Ecto neural progenitor cell (in vitro differentiated cells): Measurements from ENCODE around the gene DHDH.
A peak's percentile ranks its signal among the peaks of the same experiment; 100 is the strongest.

Experiments
- DNase-seq: peaks from one replicate; pipeline ENCODE4 v3.0.0-alpha.2; 2018; ENCODE audit warnings: low spot score

DHDH gene

DNA sequence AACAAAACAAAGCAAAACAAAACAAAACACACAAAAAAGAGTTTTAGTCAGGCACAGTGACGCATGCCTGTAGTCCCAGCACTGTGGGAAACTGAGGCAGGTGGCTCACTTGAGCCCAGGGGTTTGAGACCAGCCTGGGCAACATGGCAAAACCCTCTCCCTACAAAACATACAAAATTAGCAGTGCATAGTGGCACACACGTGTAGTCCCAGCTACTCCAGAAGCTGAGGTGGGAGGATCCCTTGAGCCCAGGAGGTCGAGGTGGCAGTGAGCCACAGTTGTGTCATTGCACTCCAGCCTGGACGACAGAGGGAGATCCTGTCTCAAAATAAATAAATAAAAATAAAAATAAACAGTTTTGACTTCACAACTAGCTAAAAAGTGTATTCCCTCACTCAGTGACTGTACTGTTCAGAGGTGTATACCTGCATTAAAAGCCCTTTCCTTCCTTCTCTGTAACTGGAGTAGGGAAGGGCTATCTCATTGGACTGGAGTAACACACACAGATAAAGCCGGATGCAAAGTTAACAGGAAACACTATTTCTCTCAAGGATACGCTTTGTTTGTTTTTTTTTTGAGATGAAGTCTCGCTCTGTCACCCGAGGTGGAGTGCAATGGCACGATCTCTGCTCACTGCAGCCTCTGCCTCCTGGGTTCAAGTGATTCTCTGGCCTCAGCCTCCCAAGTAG, 17.5 kb downstream of the DHDH start:
- DNase-seq: no peak

GRCh38 chr19:48953141-48953540, 19.6 kb downstream of the DHDH start:
- DNase-seq: no peak

- no peak for DNase-seq
Measured at GRCh38 chr19:48953990-48954594, 20.6 kb downstream of the DHDH start.

DNA sequence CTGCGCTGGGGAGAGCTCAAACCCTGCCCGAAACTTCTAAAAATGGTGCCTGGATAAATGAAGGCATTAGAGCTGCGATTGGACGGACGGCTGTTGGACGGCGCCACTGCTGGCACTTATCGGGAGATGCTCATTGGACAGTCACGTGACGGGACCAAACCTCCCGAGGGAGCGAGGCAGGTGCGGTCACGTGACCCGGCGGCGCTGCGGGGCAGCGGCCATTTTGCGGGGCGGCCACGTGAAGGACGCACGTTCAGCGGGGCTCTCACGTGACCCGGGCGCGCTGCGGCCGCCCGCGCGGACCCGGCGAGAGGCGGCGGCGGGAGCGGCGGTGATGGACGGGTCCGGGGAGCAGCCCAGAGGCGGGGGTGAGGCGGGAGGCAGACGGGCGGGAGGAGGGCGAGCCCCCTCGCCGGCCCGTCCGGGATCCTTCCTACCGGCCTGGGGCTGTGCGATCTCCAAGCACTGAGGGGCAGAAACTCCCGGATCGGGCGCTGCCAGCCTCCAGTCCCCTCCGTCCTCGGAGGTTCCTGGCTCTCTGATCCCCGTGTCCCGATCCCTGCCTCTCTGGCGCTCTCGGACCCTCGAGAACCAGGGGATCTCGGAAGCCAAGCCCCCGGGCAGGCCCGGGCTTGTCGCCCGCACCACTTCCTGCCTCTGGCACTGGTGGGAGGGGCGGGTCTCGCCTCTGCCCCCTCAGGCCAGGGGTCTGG, 21.3 kb downstream of the DHDH start, which contains the start of gene BAX:
TSS of gene BAX (plus strand) at position 281 of the 713 bp plus-strand sequence. CDS start at position 335, 54 bp downstream.
- DNase-seq: peak; percentile 99

DNA sequence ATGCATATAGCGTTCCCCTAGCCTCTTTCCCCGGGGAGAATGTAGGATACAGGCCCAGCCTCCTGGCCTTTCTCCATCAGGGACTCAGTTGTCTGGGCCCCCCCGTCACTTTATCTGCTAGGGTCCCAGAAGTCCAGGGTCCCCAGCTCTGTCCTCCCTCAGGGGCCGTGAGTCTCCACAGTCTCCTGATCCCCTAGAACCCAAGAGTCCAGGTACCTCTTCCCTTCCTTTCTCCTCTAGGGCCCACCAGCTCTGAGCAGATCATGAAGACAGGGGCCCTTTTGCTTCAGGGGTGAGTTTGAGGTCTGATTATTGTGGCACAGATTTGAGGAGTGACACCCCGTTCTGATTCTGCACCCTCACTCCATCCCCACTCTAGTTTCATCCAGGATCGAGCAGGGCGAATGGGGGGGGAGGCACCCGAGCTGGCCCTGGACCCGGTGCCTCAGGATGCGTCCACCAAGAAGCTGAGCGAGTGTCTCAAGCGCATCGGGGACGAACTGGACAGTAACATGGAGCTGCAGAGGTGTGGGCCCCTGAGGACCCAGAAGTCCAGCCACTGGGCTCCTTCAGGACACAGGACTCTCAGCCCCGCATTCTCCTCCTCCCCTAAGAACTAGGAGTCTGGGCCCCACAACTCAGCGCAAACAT, 21.9 kb downstream of the DHDH start:
- DNase-seq: no peak

DNA sequence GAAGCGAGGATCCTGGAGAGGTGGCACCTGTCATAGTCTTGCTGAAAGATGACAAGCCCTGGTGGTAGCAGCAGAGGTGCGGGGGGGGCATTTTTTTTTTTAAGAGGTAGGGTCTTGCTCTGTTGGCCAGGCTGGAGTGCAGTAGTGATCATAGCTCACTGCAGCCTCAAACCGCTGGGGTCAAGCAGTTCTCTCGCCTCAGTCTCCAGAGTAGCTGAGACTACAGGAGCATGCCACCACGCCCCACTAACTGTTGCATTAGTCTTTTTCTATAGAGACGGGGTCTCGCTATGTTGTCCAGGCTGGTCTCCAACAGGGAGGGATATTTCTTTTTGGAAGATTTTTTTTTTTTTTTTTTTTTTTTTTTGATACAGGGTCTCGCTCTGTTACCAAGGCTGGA, 24.5 kb downstream of the DHDH start:
- DNase-seq: no peak

DNA sequence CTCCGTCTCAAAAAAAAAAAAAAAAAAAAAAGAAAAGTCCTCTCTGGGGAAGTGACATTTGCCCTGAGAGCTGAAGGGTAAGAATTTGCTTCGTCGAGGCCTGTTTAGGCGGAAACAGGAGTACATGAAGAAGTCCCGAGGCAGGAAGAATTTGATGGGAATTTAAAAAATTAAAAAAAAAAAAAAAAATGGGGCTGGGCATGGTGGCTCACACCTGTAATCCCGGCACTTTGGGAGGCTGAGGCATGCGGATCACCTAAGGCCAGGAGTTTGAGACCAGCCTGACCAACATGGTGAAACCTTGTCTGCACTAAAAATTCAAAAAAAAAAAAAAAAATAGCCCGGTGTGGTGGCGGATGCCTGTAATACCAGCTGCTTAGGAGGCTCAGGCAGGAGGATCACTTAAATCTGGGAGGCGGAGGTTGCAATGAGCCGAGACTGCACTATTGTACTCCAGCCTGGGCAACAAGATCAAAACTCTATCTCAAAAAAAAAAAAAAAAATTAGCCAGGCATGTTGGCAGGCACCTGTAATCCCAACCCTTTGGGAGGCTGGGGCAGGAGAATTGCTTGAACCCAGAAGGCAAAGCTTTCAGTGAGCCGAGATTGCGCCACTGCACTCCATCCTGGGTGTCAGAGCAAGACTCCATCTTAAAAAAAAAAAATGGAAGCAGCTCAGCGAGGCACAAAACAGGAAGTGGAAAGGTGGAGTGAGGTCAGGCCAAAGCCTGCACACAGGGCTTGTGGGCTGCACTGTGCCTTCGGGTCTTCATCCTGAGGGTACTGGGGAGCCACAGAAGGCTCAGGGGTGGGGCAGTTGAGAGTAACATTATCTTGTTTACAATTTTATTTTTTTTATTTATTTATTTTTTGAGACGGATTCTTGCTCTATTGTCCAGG, 26.1 kb downstream of the DHDH start:
- no peak for DNase-seq

DNA sequence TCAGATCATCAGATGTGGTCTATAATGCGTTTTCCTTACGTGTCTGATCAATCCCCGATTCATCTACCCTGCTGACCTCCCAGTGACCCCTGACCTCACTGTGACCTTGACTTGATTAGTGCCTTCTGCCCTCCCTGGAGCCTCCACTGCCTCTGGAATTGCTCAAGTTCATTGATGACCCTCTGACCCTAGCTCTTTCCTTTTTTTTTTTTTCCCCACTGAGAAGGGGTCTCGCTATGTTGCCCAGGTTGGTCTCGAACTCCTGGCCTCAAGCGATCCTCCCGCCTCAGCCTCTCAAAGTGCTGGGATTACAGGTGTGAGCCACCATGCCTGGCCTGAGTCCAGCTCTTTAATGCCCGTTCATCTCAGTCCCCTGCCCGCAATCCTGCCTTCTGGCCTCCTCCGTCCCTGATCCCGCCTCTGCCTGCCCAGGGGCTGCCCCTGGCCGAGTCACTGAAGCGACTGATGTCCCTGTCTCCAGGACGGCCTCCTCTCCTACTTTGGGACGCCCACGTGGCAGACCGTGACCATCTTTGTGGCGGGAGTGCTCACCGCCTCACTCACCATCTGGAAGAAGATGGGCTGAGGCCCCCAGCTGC, 27.7 kb downstream of the DHDH start:
- no peak for DNase-seq

GRCh38 chr19:48961673-48962028, 28.2 kb downstream of the DHDH start:
- DNase-seq: no peak

DNA sequence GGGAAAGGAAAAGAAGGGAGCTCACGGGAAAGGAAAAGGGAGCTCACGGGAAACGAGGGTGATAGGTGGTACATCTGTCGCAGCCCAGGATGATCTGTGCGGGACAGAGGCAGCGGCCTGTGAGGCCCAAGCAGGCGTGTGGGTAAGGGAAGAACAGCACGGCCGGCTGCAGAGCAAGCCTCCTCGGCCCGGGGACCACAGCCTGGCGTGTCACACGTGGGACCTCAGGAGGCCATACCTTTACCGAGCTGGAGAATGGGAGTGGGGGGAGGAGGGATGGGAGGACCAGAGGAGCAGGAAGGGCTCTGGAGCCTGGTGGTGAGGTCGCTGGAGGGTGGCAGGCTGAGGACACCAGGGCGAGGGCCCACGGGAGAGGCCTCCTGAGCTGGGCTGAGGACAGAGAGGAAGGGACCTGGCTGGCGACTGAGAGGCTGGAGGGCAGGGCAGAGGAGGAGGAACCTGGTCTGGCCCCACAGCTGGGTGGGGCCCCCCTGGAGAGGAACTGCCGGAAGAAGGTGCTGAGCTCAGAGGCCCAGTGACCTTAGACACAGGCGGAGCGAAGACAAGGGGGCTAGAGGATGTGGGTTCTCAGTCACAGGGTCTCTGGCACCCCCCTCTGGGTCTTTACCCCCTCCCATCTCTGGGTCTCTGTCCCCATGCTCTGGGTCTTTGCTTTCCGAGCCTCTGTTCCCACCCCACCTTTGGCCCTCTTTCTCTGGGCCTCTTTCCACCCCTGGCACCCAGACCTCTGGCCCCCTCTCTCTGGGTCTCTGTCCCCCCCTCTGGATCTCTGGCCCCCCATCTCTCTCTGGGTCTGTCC, 28.7 kb downstream of the DHDH start:
- DNase-seq: no peak

DNA sequence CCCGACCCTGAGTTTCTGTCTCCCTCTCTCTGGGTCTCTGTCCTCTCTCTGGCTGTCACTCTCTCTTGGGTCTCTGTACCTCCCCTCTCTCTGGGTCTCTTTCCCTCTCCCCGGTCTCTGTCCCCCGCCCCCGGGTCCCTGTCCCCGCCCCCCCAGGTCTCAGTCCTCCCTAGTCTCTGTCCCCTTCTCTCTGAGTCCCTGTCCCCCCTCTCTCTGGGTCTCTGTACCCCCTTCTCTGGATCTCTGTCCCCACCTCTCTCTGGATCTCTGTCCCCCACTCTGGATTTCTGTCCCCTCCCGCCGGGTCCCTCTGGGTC, 29.3 kb downstream of the DHDH start:
- DNase-seq: no peak

- DNase-seq: peak; percentile 78
Measured at GRCh38 chr19:48963371-48964204, 30.1 kb downstream of the DHDH start.

DNA sequence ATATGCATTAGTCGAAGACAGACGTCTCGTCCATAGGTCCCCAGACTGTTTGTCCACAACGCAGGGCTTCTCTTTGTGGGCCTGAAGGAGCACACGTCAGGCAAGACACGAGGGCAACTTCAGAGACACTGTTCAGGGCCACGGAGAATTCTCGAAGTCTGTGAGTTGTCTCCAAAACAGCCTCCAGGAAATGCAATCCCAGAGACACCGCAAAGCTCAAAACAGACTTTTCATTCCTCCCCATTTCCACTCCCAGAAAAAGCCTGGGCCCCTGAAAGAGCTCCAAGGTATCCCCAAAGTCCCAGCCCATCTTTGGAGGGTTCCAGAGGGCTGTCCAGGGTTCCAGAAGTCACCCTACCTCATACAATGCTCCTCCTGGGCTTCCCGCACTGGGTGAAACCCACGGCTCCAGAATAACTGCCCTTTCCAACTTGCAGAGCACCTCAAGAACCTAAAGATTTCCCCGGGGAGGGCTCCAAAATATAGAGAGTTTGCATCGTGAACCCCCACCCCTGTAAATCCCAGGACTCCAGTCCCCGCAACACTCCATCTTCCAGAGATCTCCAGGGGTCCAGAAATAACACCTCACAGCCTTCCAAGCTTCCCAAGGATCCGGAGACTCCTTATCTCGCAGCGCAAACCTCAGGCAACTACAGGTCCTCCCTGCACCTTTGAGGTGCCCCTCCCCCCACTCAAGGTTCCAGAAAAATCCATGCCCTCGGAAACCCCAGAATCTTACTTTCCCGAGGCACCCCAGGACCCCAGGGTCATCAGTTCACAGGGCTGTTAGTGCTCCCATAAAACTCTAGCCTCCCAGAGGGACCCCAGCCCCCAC, 30.9 kb downstream of the DHDH start:
- no peak for DNase-seq

GRCh38 chr19:48965040-48965805, 31.7 kb downstream of the DHDH start, which contains the start of gene FTL:
Gene FTL, plus strand, starts transcription at chr19:48965309. Its CDS starts 199 bp downstream, at chr19:48965508.
- peak; percentile 95 for DNase-seq

DNA sequence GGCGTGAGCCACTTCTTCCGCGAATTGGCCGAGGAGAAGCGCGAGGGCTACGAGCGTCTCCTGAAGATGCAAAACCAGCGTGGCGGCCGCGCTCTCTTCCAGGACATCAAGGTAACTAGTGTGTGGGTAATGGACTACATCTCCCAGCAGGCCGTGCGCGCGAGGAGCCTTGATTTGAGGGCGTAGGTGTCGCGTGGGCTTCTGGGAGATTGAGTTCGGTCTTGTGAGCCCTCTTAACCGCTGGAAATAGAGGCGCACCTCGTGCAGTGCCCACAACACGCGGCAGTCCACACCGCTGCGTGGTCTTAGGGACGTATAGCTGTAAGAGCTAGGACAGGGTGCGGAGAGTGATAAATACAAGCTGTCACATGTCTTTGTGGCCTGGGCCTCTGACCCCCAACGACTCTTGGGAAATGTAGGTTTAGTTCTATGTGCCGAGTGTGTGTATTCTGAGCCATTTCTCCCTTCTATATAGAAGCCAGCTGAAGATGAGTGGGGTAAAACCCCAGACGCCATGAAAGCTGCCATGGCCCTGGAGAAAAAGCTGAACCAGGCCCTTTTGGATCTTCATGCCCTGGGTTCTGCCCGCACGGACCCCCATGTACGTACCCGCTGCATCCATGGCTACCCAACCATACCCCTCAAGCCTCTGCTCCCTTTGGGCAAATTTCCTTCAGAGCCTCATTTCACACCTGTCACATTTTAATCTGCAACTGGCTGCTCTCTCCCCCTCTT, 32.5 kb downstream of the DHDH start:
- peak; percentile 91 for DNase-seq

DNA sequence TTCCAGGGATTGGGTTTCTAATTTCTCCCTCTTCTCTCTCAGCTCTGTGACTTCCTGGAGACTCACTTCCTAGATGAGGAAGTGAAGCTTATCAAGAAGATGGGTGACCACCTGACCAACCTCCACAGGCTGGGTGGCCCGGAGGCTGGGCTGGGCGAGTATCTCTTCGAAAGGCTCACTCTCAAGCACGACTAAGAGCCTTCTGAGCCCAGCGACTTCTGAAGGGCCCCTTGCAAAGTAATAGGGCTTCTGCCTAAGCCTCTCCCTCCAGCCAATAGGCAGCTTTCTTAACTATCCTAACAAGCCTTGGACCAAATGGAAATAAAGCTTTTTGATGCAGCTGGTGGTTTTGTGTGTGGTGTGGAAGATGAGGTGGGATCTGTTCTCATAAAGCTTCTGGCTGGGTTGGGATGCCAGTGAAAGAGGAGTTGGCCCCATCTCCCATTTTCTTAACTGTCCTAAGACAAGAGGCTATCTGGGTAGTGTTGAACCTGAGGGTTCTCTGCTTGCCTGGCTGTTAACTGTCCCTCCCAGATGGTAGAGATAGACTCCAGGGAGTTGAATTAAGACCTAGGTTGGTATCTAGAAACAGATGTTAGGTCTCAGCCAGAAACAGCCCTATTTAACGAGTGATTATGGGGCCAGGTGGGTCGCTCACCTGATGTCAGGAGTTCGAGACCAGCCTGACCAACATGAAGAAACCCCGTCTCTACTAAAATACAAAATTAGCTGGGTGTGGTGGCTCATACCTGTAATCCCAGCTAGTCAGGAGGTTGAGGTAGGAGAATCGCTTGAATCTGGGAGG, 33.2 kb downstream of the DHDH start:
- no peak for DNase-seq
